SIG-M5 (cell line): Measurements from ENCODE around the gene VAV2.
"Not testable (repeated sequence)": the region's sequence is repeated elsewhere in the genome, so short reads cannot be mapped to it uniquely, and the experiment has no call there.

ENCODE experiments used
- DNase-seq: peaks from one replicate; lab custom pipeline; 2025; lab: John Stamatoyannopoulos, UW

VAV2 gene

DNA sequence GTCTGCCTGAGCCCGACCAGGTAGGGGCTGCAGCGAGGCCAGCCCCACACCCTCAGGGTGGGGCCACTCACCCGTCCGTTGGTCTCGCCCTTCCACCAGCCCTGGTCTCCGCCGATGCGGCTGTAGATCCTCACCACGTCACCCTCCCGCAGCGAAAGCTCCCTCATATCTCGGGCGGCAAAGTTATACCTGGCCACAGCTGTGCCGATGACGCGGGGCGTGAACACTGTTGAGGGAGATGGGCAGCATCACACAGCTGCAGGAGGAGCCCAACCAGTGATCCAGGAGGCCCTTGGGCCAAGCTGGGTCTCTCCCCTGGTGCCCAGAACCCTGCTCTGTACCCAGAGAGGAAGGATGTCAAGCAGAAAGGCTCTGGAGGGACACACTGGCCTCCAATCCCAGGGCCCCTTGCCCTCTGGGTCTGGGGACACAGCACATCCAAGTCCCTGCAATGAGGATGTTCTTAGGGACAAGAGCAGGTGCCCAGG, 223.7 kb downstream of the VAV2 start:
- DNase-seq, result no peak

DNA sequence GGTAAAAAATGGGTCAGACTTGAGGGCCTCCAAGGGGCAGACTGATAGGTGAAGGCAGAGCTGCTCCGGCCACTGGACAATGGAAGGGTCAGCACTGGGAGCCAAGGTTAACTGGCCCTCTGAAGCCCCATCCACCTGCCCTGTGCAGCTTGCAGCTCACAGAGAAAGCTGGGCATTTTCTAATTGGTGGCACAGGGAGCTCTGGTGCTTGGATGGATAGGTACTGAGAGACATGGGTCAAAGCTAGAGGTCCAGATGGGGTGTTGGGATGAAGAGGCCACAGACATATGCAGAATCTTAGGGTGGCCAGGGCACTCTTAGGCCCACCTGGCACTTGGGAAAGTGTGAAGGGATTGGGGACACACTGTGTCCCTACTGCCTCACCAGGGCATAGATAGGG, 224.5 kb downstream of the VAV2 start:
- no peak for DNase-seq

DNA sequence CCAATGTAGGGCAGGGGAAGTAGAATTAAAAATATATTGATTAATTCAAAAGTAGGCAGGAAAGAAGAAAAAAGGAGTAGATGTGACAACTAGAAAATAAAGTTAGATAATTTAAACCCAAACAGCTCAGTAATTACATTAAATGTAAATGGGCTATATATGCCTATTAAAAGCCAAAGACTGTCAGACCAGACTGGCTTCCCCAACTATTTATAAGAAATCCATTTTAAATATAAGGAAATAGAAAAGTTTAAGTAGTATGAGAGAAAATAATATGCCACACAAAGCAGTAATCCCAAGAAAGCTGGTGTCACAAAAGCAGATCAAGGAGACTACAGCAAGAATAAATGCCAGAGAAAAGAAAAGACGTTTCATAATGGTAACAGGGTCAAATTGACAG, 225.1 kb downstream of the VAV2 start:
- no peak for DNase-seq

DNA sequence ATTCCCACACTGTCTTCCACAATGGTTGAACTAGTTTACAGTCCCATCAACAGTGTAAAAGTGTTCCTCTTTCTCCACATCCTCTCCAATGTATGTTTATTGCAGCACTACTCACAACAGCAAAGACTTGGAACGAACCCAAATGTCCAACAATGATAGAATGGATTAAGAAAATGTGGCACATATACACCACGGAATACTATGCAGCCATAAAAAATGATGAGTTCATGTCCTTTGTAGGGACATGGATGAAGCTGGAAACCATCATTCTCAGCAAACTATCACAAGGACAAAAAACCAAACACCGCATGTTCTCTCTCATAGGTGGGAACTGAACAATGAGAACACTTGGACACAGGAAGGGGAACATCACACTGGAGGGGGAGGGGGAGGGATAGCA, 225.9 kb downstream of the VAV2 start:
- not testable (repeated sequence) for DNase-seq

DNA sequence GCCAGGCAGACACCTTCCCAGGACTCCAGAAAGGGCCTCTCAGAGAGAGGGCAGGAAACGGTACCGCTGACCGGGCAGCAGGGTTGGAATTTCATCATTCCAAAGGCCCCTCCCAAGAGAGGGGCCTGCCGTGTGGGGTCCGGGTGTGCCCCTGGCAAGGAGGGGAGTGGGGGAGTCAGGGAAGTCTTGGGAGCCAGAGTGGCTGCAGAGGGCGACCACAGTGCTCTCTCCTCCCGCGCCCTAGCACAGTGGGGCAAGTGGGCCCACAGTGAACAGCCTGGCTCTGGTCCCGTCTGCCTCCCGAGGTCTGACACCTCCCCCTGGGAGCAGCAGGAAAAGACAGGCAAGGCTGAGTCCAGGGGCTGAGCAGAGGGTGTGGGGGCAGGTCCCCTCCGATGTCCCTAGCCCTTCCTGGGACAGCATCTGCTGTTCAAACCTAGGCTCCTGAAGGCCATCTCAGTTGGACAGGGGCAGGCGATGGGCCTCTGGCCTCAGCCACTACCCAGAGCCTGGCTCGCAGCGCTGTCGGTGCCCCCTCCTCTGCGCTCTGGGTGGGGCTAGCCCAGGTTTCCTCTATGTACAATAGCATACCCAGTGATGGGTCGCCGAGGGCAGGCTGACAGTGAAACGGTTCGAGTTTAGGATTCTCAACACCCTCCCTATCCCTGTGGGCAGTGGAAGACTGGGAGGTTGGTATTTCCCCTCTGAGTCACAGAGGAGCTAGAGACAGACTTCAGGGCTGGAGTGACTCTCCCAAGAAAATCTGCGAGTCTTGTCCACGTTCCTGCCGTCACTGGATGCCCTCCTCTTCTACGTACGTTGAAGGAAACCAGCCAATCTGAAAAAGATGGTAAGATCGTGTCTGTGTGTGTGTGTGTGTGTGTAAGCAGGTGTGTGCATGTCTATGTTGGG, 228.6 kb downstream of the VAV2 start:
- no peak for DNase-seq

DNA sequence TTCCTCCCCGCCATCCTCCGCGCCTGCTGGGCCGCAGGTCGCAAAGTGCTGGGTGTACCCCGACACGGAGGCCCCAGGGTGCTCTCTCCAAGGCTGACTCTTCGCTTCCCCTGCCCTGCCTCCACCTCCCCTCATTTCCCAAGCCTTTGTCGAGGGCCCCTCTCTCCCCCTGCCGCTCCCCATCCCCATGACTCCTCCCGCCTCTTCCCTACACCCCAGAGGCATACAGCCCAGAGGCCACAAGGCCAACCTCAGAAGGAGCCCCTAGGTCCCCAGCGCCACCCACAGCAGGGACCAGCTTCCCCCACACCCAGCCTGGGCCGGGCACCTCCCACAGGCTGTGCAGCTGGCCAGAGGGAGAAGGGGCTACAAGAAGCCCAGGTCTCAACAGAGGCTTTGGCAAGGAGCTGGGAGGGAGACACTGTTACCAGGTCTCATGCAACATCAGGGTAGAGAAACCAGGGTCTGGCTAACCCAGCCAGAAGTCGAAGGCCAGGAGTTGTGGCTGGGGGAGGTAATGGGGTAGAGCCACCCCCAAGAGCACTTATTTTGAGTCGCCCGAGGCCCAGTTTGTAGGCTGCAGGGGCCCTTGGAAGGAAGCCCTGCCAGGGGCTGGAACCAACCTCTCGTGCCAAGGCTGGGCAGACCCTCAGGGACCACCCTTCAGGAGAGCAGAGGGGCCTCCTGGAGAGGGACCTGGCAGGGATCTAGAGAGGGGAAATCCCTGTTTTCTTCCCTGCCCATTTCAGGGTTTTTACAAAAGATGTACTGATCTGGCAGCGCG, 229.4 kb downstream of the VAV2 start:
- DNase-seq, result no peak

DNA sequence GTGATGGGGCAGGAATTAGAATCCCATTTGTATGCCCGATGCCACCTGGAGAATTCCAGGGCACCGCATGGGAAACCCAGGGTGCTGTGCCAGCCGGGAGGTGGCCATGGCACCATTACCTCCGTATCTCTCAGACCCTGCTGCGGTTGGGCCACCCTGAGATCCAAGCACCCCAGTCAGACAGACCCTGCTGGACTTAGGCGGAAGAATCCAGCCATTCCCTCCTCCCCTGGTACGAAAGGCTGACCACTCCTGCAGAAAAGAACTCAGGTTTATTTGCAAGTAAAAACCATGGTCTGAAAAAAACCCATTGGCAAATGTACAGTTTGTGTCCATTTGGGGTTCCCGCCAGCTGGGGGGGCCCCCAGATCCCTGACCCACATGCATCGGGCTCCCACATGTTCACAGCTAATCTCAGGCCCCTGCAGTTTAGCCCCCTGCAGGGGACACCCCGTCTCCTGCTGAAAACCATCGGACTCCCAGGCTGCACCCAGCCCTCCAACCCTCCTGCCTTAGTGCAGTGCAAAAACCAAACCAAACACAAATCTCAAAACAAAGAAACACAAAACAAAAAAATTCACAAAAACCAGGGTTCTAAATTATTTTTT, 230.4 kb downstream of the VAV2 start:
- DNase-seq, result no peak

DNA sequence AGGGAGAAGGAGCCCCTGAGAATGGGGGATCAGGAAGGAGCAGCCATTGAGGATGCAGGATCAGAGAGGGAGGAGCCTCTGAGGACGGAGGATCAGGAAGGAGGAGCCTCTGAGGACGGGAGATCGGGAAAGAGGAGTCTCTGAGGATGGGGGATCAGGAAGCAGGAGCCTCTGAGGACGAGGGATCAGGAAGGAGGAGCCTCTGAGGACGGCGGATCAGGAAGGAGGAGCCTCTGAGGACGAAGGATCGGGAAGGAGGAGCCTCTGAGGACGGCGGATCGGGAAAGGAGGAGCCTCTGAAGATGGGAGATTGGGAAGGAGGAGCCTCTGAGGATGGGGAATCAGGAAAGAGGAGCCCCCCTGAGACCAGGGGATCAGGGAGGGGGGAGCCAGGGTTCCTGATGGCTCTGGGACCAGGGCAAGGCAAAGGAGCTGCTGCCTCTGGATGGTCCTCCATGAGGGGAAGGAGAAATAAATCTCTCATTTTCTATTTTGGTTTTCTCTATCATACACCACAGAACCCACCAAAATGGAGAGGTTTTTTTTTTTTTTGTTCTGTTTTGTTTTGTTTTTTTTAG, 231.3 kb downstream of the VAV2 start:
- no peak for DNase-seq

DNA sequence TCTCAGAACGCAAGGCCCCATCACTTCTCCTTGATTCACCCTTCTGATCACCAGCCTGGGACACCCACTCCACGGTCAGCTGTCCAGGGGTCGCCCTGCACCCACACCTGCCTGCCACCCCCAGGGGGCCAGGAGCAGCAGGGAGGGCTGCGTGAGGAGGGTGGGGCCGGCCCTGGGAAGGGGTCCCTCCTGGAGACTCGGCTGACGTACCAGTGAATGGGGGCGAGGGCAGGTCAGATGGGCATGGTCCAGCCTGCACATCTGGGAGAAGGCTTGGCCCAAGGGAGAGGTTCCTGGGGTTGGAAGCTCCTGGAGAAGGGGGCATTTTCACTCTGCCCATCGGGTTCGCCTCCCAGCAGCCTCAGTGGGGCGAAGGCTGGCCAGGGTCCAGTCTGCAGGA, 232.2 kb downstream of the VAV2 start:
- DNase-seq, result no peak

DNA sequence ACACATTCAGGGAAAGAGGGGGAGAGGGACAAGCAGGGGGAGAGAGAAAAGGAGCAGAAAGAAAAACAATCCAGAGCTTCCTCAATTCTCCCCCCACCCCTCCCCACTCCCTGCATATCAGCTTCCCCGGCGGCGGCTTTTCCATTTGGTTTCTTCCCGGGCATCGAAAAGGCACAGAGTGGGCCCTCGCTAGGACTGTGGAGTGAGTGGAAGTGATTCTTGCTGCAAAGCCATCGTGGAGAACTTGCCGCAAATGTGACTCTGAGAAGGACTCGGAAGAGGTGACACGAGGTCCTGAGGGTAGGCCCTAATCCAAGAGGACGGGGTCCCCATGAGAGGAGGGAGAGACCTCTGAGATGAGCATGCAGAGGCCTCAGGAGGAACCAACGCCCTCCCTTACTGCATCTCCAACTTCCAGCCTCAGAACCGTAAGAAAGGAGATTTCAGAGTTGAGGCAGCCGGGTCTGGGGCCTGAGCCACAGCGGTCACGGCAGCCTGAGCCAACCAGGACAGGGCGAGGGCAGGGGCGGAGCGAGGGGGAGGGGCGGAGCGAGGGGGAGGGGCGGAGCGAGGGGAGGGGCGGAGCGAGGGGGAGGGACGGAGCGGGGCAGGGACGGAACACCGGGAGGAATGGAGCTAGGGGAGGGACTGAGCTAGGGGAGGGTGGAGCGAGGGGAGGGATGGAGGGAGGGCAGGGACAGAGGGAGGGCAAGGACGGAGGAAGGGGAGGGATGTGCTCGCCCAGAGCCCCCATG, 232.8 kb downstream of the VAV2 start:
- DNase-seq, result no peak

DNA sequence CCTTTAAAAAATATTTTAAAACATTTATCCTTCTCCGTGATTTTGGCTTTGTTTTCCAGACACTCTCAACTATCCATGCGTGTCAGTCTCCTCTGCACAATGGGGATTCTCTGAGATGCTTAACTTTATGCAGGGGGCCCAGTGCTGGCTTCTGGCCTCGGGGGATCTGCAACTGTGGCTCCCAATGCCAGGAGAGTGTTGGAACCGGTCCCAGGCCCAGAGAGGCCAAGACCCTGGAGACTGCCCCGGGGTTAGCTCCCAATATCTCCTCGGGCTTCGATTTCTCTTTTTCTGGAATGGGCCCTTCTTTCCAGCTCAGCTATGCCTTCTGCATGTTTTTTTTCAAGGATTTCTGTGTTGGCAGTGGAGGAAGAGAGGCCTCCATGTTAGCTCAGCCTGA, 233.9 kb downstream of the VAV2 start:
- DNase-seq, result no peak

DNA sequence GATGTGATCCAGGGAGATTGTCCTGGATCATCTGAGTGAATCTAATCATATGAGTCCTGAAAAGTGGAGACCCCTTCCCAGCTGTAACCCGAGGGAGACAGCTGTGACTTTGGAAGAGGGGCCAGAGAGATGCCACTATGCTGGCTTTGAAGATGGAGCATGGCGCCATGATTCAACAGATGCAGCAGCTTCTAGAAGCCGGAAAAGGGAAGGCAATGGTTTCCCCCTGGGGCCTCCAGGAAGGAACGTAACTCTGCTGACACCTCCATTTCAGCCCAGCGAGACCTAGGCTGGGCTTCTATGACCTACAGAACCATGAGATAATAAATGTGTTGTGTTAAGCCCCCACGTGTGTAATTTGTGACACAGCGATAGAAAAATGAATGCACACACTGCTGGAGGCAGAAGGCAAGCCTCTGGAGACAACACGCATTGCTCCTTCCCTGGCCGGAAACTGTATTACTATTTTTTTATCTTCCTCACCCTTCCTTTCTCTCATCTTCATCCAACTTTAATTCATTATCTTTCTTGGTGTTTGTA, 237.4 kb downstream of the VAV2 start:
- no peak for DNase-seq

DNA sequence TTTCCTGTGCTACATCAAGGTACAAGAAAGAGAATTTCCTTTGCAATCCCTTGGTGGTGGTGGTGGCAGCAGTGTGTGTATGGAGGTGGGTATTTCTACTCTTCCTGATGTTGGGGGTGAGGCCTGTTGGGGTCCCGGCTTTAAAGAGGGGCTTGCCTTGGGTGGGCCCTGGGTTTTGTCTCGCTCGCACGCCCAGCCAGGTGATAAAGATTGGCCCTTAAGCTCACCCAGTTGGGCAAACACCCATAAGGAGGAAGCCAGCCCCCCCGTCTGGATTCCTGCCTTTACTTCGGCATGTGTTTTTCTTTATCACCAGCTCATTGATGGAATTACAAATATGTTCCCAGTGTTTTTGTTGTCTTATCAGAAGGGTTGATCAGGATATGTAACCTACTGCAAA, 237.9 kb downstream of the VAV2 start:
- DNase-seq, result no peak

DNA sequence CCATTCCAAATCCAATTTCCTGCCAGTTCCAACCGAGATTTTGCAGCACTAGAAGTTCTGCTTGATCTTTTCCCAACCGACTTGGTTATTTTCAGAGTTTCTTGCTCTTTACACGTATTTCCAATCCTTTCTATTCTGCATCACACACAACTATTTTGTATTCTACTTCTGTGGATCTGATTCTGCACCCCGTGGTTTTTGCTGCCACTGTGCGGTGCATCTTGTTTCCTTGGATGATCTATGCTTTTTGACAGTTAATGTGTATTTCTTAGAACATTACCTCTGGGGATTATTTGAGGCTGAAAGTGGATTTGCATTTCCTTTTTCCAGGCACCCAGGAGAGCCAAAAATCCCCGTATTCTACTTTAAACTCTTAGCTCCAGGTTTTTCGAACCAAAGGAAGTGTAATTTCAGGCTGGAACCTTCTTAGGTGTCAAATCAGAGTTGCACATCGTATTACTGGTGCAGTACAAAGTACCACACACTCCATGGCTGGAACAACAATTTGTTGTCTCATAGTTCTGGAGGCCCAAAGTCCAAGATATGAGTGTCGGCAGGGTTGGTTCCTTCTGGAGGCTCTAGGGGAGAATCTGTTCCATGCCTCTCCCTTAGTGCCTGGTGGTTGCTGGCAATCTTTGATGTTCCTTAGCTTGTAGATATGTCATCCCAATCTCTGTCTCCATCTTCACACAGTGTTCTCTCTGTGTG, 239.2 kb downstream of the VAV2 start:
- no peak for DNase-seq

DNA sequence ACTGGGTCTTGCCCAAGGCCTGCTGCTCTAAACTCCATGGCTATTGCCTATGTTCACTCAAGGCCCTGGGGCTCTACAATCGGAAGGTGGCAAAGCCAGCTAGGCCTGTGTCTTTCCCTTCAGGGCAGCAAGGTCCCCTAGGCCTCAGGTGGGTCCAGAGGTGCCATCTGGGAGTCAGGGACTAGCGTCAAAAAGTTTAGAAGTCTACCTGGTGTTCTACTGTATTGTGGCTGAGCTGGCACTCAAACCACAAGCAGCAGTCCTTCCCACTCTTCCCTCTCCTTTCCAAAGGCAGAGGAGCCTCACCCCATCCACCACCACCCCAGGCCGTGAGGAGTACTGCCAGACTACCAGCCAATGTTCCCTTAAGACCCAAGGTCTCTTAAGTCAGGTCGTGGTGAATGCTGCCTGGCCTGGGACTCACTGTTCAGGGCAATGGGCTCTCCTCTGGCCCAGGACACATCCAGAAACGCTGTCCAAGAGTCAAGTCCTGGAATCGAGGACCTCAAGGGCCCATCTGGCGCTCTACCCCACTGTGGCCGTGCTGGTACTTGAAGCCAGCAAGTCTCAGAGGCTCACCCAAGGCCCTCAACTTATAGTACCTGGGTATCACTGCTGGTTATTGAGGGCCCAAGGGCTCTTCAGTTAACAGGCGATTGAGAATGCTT, 241.0 kb downstream of the VAV2 start:
- no peak for DNase-seq

DNA sequence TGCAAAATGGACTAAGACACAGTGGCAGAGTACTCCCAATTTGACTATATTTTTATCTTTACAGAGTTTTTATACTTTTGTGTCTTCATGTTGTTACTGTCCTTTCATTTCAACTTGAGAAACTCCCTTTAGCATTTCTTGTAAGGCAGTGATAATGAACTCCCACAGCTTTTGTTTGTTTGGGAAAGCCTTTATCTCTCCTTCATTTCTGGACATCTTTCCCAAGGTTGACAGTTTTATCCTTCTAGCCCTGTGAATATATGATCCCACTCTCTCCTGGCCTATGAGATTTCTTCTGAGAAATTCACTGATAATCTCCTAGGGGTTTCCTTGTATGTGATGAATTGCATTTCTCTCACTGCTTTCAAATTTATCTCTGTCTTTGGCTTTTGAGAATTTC, 244.8 kb downstream of the VAV2 start:
- no peak for DNase-seq

DNA sequence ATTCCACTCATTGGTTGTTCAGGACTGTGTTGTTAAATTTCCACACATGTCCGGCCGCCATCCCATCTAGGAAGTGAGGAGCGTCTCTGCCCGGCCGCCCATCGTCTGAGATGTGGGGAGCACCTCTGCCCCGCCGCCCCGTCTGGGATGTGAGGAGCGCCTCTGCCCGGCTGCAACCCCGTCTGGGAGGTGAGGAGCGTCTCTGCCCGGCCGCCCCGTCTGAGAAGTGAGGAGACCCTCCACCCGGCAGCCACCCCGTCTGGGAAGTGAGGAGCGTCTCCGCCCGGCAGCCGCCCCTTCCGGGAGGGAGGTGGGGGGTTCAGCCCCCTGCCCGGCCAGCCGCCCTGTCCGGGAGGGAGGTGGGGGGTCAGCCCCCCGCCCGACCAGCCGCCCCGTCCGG, 247.6 kb downstream of the VAV2 start:
- not testable (repeated sequence) for DNase-seq

DNA sequence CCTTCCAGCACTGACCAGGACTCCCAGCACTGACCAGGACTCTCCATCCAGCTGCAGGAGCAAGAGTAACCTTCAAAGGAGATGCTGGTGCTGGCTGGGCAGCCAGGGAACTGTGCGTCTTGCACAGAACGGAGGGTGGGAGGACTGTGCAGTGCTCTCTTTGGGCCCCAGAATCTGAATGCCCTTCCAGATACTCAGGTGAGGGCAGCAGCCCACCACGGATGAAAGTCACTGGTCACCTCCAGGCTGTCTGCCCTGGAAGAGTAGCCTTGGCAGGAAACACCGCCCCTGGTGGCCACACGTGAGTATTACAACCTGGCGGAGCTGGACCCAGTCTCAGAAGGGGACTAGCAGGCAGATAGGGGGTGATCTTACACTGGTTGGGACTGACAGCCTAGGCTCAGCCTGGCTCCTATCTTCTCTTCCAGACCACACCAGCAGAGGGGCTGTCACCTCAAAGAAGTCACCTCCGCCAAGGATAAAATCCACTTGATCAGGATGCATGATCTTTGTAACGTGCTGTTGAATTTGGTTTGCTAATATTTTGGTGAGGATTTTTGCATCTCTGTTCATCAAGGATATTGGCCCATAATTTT, 249.2 kb downstream of the VAV2 start:
- DNase-seq, result no peak

DNA sequence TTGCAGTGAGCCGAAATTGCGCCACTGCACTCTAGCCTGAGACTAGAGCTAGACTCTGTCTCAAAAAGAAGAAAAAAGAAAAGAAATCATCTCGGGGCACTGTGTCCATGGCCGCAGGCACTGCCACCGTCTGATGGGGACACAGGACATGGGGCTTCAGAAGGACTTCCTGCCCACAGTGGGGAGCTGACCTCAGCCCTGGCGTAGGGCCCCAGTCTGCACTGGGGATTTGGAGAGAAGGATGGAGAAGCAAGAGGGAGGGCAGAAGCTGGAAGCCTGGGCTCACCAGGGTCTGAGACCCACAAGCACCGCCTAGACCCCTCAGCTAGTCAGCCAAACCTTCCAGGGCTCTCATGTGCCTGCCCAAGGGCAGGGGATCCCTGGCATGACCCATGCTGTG, 249.9 kb downstream of the VAV2 start:
- DNase-seq, result no peak

DNA sequence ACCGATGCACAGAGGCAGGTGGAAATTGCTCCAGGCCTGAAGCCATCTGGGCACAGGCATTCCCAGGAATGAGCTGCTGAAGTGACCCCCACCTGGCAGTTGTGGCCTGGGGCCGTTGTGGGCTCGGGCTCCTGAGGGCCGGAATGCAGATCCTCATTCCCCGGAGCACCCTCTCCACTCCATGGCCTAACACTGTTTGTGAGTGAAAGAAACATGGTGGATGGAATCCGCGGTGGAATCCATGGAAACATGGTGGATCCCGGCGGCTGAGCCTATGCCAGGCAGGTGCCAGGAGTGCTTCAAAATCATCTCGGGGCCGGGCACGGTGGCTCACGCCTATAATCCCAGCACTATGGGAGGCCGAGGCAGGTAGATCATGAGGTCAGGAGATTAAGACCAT, 250.4 kb downstream of the VAV2 start:
- DNase-seq, result no peak
